ENCODE results near the gene RTKN. TPM values are rescaled to one million over a fixed set of nuclear protein-coding genes. Genes with fewer than 3 reads are reported as not detected.

Gene RTKN
- total and polyA plus RNA-seq, 2 of the 13 experiments (the other 11 are each of a cell fraction or from before 2014, with no cell fraction given): 159 to 166 TPM

- no peak for TF ChIP-seq FOXP1 (IDR thresholded peaks at IDR 0.05)
- TF ChIP-seq FOXP1 (CRISPR knock-in tag; IDR thresholded peaks at IDR 0.05): no peak; the same call in 1 of the 2 replicates
- TF ChIP-seq THRA (CRISPR knock-in tag; IDR thresholded peaks at IDR 0.05; ENCODE audit: borderline replicate concordance): peak; percentile 71; the same call in 1 of the 2 replicates
- peak; percentile 97 for TF ChIP-seq IRF2 (CRISPR knock-in tag; IDR thresholded peaks at IDR 0.05)
- peak; percentile 71; the same call in 1 of the 2 replicates for TF ChIP-seq IRX3 (CRISPR knock-in tag; IDR thresholded peaks at IDR 0.05; ENCODE audit: borderline replicate concordance, low read depth)
- peak; percentile 35; the same call in 1 of the 2 replicates for TF ChIP-seq ZNF180 (CRISPR knock-in tag; IDR thresholded peaks at IDR 0.05; ENCODE audit: borderline replicate concordance, low read depth)
- TF ChIP-seq ZNF296 (CRISPR knock-in tag; conservative IDR thresholded peaks at IDR 0.05): 0 out of 2 replicates have a peak, but pooled peaks have one; percentile 68
- peak; percentile 96 for TF ChIP-seq MEIS2 (CRISPR knock-in tag; IDR thresholded peaks at IDR 0.05)
- TF ChIP-seq RFX5 (IDR thresholded peaks at IDR 0.05; ENCODE audit: low read depth, low read length): no peak
- peak; percentile 96 for TF ChIP-seq ZSCAN29 (CRISPR knock-in tag; conservative IDR thresholded peaks at IDR 0.05)
- no peak for TF ChIP-seq SUZ12 (IDR thresholded peaks at IDR 0.05; ENCODE audit: low read depth, low read length)
- no peak; the same call in 1 of the 2 replicates for TF ChIP-seq EHMT2 (IDR thresholded peaks at IDR 0.05; ENCODE audit: borderline replicate concordance, low read depth, low read length)
- TF ChIP-seq KAT7 (CRISPR knock-in tag; IDR thresholded peaks at IDR 0.05; ENCODE audit: borderline replicate concordance): peak; percentile 90
- TF ChIP-seq, protein P1, sequence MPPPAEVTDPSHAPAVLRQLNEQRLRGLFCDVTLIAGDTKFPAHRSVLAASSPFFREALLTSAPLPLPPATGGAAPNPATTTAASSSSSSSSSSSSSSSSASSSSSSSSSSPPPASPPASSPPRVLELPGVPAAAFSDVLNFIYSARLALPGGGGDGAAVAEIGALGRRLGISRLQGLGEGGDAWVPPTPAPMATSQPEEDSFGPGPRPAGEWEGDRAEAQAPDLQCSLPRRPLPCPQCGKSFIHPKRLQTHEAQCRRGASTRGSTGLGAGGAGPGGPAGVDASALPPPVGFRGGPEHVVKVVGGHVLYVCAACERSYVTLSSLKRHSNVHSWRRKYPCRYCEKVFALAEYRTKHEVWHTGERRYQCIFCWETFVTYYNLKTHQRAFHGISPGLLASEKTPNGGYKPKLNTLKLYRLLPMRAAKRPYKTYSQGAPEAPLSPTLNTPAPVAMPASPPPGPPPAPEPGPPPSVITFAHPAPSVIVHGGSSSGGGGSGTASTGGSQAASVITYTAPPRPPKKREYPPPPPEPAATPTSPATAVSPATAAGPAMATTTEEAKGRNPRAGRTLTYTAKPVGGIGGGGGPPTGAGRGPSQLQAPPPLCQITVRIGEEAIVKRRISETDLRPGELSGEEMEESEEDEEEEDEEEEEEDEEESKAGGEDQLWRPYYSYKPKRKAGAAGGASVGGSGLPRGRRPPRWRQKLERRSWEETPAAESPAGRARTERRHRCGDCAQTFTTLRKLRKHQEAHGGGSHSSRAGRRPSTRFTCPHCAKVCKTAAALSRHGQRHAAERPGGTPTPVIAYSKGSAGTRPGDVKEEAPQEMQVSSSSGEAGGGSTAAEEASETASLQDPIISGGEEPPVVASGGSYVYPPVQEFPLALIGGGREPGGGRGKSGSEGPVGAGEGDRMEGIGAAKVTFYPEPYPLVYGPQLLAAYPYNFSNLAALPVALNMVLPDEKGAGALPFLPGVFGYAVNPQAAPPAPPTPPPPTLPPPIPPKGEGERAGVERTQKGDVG (CRISPR knock-in tag; IDR thresholded peaks at IDR 0.05; ENCODE audit: borderline replicate concordance): peak; percentile 94
- TF ChIP-seq, protein P2, sequence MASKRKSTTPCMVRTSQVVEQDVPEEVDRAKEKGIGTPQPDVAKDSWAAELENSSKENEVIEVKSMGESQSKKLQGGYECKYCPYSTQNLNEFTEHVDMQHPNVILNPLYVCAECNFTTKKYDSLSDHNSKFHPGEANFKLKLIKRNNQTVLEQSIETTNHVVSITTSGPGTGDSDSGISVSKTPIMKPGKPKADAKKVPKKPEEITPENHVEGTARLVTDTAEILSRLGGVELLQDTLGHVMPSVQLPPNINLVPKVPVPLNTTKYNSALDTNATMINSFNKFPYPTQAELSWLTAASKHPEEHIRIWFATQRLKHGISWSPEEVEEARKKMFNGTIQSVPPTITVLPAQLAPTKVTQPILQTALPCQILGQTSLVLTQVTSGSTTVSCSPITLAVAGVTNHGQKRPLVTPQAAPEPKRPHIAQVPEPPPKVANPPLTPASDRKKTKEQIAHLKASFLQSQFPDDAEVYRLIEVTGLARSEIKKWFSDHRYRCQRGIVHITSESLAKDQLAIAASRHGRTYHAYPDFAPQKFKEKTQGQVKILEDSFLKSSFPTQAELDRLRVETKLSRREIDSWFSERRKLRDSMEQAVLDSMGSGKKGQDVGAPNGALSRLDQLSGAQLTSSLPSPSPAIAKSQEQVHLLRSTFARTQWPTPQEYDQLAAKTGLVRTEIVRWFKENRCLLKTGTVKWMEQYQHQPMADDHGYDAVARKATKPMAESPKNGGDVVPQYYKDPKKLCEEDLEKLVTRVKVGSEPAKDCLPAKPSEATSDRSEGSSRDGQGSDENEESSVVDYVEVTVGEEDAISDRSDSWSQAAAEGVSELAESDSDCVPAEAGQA (IDR thresholded peaks at IDR 0.05; ENCODE audit: low read depth): peak; percentile 93
- TF ChIP-seq, protein P2 (CRISPR knock-in tag; IDR thresholded peaks at IDR 0.05; ENCODE audit: borderline replicate concordance): no peak
- no peak; the same call in none of the 2 replicates for TF ChIP-seq ZBTB42 (CRISPR knock-in tag; IDR thresholded peaks at IDR 0.05)
- TF ChIP-seq RARA (CRISPR knock-in tag; IDR thresholded peaks at IDR 0.05): peak; percentile 47
- peak; percentile 97; the same call in 1 of the 2 replicates for TF ChIP-seq ZNF839 (CRISPR knock-in tag; IDR thresholded peaks at IDR 0.05; ENCODE audit: borderline replicate concordance)
- no peak for TF ChIP-seq FOXK2 (IDR thresholded peaks at IDR 0.05)
Measured at GRCh38 chr2:74472086-74472944, 30.6 kb upstream of the RTKN start, which contains the start of gene MRPL53 (continued).
